ENCODE results near the gene CSH1.
A peak's percentile ranks its signal among the peaks of the same experiment; 100 is the strongest.
"Not testable (repeated sequence)": the region's sequence is repeated elsewhere in the genome, so short reads cannot be mapped to it uniquely, and the experiment has no call there.

Gene CSH1

GRCh38 chr17:63898899-63899798 is 2.8 kb upstream of the CSH1 start:
- DNase-seq, result not testable (repeated sequence)

GRCh38 chr17:63894821-63895220 is 1.6 kb downstream of the CSH1 start:
- not testable (repeated sequence) for DNase-seq

- not testable (repeated sequence) for DNase-seq
Measured at GRCh38 chr17:63894021-63894420, 2.4 kb downstream of the CSH1 start.

DNA sequence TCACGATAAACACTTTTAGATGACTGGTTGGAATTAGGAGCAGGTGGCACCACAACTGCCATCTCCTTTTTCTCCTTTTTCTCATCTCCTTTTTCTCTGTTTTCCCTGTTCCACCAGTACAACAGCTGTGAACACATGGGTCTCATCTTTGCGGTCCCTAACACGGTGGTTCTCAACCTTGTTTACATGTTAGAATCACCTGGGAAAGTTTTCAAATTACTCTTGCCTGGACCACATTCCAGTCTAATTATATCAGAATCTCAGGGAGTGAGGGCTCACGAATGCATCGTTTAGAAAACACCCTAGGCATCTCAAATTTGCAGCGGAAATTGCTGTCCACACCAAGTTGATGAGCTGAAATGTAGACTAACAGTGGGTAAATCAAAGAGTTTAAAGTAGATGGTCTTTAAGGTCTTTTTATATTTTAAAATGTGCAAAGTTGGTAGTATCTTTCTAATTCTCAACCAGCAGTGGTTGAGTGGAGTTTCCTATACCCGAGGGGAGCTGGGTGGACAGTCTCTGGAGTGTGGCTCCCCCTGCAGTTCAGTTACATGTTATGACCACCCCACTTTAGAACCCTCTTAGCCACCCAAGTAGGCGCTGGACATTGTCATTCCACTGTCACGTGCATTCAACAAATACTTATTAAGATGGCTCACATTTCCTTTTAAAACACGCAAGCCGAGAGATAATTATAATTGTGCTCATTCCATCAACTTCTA is 3.9 kb downstream of the CSH1 start:
- not testable (repeated sequence) for DNase-seq

DNA sequence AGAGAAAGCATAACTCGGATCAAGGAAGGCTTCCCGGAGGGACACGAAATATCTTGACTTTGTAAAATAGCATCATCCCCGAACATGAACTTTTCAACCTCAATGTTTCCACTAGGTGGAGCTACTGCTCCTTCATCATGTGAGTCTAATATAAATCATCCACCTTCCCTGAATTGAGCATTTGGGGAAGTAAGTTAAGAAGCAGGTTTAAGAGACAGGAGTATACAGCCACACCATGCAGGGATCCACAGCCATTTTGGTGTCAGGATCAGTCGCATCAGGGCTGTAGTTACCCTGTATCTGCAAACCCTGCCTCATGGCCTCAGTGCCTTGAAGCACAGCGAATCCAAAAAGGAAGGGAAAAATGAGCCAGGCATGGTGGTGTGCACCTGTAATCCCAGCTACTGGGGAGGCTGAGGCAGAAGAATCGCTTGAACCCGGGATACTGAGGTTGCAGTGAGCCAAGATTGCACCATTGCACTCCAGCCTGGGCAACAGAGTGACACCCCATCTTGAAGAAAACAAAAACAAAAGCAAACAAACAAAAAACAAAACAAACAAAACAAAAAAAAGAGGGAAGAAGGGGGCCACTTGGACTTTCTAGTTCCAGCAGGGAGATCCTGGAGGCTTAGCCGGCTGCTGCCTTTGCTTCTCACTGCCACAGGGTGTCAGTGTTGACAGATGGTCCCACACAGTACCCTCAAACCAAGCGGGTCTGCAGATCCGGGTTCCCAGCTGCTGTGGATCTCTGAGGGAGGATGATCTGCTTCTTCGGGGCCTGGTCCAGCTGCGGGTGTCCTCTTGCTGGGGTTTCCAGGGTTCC is 7.1 kb downstream of the CSH1 start:
- DNase-seq, result peak; percentile 57

GRCh38 chr17:63885119-63885518 is 11.3 kb downstream of the CSH1 start:
- not testable (repeated sequence) for DNase-seq

DNA sequence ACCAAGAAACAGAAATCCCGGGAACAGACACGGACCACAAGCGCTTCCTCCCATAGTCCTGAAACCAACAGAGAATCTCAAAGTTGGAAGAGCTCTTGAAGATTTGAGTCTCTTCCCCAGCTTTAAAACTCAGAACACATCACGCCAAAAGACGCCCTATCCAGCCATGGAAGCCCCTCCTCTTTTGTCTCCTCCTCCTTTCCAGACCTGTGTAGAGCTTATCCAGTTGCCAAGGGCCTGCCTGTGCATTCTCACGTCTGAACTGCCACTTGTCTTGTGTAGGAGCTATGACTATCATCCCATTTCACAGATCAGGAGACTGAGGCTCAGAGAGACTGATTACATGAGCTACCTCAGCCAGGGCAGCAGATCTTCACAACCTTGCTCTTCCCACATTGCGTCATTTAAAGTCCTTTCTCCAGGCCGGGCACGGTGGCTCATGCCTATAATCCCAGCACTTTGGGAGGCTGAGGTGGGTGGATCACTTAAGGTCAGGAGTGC is 13.7 kb downstream of the CSH1 start:
- DNase-seq, result not testable (repeated sequence)

DNA sequence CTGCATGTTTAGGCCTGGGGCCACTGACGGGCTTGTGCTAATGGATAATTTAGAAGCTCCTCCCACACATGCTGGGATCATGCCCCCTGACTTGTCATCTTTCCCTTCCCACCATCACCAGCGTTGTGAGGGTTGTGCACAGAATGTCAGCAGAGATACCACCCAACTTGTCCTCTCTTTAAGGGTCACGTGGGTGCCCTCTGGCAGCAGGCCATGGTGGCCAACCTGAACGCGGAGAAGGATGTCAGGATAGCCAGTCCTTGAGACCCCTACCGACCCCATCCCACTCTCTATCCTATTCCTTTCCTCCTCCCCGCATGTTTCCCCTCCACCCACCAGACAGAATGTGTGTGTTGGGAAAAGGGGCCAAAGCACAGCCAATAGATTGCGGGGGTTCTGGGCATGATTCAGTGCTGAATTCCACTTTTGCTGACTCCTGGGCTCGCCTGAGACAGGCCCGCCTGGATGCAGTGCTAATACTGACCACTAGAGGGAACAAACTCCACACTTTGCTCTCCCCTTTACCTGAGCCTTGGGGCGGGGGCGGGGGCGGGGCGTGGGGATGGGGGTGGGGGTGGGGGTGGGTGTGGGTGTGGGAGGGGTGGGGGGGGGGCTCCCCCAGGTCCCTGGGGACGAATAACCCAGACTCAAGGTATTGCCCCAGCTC is 14.3 kb downstream of the CSH1 start, which contains the start of gene GH2:
TSS of gene GH2 (minus strand) at position 10 of the 667 bp plus-strand sequence. CDS start 143 bp downstream, outside the sequence.
- peak; percentile 69 for DNase-seq

GRCh38 chr17:63881337-63881736 is 15.0 kb downstream of the CSH1 start:
- DNase-seq, result not testable (repeated sequence)

- DNase-seq, result no peak
Measured at GRCh38 chr17:63880706-63881105, 15.7 kb downstream of the CSH1 start.

GRCh38 chr17:63878413-63878812 is 18.0 kb downstream of the CSH1 start:
- not testable (repeated sequence) for DNase-seq

GRCh38 chr17:63874693-63875092 is 21.7 kb downstream of the CSH1 start:
- not testable (repeated sequence) for DNase-seq

DNA sequence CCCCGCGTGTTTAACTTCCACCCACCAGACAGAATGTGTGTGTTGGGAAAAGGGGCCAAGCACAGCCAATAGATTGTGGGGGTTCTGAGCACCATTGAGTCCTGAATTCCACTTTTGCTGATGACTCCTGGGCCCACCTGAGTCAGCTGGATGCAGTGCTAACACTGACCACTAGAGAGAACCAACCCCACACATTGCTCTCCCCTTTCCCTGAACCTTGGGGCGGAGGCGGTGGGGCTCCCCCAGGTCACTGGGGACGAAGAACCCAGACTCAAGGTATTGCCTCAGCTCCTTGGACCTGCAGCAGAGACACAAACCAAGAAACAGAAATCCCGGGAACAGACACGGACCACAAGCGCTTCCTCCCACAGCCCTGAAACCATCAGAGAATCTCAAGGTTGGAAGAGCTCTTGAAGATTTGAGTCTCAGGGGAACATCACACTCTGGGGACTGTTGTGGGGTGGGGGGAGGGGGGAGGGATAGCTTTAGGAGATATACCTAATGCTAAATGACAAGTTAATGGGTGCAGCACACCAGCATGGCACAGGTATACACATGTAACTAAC is 22.2 kb downstream of the CSH1 start:
- DNase-seq, result not testable (repeated sequence)

DNA sequence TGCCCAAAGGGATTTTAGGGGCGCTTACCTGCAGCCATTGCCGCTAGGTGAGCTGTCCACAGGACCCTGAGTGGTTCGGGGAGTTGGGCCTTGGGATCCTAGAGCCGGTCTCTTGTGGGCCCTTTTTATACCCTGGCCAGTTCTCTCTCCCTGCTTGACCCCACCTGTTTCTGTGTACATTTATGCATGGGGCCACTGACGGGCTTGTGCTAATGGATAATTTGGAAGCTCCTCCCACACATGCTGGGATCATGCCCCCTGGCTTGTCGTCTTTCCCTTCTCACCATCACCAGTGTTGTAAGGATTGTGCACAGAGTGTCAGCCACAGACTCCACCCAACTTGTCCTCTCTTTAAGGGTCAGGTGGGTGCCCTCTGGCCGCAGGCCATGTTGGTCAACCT is 22.8 kb downstream of the CSH1 start, which contains the start of gene CSH2:
TSS of gene CSH2 (minus strand) at position 101 of the 400 bp plus-strand sequence. CDS start at position 38, 63 bp downstream.
- not testable (repeated sequence) for DNase-seq

DNA sequence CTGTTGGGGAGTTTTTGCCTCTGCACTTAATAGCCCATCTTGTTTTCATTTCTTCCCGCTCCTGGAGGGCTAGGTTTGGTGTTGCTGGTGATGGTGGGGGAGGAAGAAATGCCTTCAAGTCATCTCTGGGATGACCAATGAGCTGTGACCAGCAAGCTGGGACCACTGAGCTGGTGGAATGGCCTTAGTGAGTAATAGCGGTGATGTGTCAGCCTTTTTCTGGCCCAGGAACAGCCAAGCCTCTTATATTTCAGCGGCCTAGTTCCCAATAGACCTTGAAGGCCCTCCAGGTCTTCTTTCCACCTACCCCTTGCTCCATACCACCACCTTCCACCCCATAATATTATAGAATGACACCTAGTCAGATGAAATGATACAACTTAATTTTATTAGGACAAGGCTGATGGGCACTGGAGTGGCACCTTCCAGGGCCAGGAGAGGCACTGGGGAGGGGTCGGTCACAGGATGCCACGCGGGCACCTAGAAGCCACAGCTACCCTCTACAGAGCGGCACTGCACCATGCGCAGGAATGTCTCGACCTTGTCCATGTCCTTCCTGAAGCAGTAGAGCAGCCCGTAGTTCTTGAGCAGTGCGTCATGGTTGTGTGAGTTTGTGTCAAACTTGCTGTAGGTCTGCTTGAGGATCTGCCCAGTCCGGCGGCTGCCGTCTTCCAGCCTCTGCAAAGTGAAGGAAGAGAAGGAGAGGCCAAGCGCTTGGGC is 24.6 kb downstream of the CSH1 start:
- DNase-seq, result not testable (repeated sequence)

GRCh38 chr17:63870292-63870665 is 26.1 kb downstream of the CSH1 start:
- not testable (repeated sequence) for DNase-seq

DNA sequence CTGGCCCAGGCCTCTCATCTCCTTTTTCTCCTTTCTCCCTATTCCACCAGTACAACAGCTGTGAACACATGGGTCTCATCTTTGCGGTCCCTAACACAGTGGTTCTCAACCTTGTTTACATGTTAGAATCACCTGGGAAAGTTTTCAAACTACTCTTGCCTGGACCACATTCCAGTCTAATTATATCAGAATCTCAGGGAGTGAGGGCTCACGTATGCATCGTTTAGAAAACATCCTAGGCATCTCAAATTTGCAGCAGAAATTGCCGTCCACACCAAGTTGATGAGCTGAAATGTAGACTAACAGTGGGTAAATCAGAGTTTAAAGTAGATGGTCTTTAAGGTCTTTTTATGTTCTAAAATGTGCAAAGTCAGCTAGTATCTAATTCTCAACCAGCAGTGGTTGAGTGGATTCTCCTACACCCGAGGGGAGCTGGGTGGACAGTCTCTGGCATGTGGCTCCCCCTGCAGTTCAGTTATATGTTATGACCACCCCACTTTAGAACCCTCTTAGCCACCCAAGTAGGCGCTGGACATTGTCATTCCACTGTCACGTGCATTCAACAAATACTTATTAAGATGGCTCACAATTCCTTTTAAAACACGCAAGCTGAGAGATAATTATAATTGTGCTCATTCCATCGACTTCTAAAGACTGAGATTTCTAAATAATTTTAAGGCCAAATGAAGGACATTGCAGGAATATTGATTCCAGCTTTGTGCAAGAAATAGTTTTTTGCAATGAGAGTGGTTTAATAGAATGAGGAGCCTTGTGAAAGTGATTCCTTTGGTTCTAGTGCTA is 26.7 kb downstream of the CSH1 start:
- DNase-seq, result peak; percentile 13

DNA sequence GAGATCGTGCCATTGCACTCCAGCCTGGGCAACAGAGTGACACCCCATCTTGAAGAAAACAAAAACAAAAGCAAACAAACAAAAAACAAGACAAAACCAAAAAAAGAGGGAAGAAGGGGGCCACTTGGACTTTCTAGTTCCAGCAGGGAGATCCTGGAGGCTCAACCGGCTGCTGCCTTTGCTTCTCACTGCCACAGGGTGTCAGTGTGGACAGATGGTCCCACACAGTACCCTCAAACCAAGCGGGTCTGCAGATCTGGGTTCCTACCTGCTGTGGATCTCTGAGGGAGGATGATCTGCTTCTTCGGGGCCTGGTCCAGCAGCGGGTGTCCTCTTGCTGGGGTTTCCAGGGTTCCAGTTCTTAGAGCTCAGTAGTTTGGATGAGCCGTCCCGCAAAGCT is 29.7 kb downstream of the CSH1 start:
- DNase-seq, result peak; percentile 14

DNA sequence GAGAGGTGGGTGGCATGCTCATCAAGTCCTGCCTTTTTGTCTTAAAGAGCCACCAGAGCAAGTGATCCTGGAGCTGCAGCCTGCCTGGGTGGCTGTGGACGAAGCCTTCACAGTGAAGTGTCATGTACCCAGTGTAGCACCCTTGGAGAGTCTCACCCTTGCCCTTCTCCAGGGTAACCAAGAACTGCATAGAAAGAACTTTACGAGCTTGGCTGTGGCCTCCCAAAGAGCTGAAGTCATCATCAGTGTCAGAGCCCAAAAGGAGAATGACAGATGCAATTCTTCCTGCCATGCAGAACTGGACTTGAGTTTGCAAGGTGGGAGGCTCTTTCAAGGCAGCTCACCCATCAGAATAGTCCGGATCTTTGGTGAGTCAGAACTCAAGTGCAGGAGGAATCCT is 37.1 kb downstream of the CSH1 start:
- DNase-seq, result no peak

DNA sequence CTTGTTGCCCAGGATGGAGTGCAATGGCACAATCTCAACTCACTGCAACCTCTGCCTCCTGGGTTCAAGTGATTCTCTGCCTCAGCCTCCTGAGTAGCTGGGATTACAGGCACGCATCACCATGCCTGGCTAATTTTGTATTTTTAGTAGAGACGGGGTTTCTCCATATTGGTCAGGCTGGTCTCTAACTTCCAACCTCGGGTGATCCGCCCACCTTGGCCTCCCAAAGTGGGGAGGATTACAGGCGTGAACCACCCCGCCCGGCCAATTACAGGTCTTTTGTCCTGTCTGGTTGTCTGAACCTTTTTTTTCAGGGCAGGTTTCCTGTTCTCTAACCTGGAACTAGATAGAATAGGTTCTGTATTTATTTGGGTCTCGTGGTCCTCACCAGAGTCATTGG is 39.9 kb downstream of the CSH1 start:
- not testable (repeated sequence) for DNase-seq

Measured in hematopoietic multipotent progenitor cell treated with erythropoietin and hydrocortisone succinate and interleukin-3 and kit ligand, for 4 days (in vitro differentiated cells).